Fibroblast of lung (primary cell): ENCODE measurements around the gene SHISA4.

Source experiments
- CTCF ChIP-seq, 2 donors: IDR thresholded peaks in 1 of 2; conservative IDR thresholded peaks in 1 of 2; 1 replicate in 1 of 2; 2 replicates in 1 of 2; pipeline ENCODE4 v1.5.1; 2011 to 2012; ENCODE audit warnings: low read length in 2 of 2, control low read depth in 1 of 2, inconsistent platforms in 1 of 2, low read depth in 1 of 2, mild to moderate bottlenecking in 1 of 2
- EZH2 ChIP-seq: IDR thresholded peaks from 2 replicates; pipeline ENCODE4 v1.5.1; 2012; ENCODE audit warnings: low read length, control low read depth, mild to moderate bottlenecking; ENCODE audit errors: missing control alignments

- TF ChIP-seq CTCF (conservative IDR thresholded peaks at IDR 0.05 in 1 of 2, IDR thresholded peaks at IDR 0.05 in 1 of 2; ENCODE audit: low read depth in 1 of 2, low read length in 2 of 2) (no peak), EZH2 (no peak)
These were observed 1.5 kb downstream of the SHISA4 start for GRCh38 chr1:201890223-201890622.
